Type B pancreatic cell (in vitro differentiated cells): ENCODE measurements around the gene CEP89. TPM values are rescaled to one million over a fixed set of nuclear protein-coding genes. Genes with fewer than 3 reads are reported as not detected.

ENCODE experiments used
- DNase-seq: peaks from one replicate; pipeline ENCODE4 v3.0.0; 2021; ENCODE audit warnings: mixed read lengths; ENCODE audit not compliant: unreplicated experiment; ENCODE audit errors: extremely low spot score
- H3K27ac Mint-ChIP-seq: 2 replicates; pipeline ENCODE4 v1.8.0; 2021; ENCODE audit warnings: mild to moderate bottlenecking, mixed read lengths
- H3K27me3 Mint-ChIP-seq: 2 replicates; pipeline ENCODE4 v1.8.0; 2021; ENCODE audit warnings: mixed read lengths
- H3K36me3 Mint-ChIP-seq: 2 replicates; pipeline ENCODE4 v1.8.0; 2021; ENCODE audit warnings: mixed read lengths
- H3K4me1 Mint-ChIP-seq: one replicate; pipeline ENCODE4 v1.8.0; 2021; ENCODE audit warnings: mixed read lengths; ENCODE audit not compliant: unreplicated experiment
- H3K4me3 Mint-ChIP-seq: 2 replicates; pipeline ENCODE4 v1.8.0; 2021; ENCODE audit warnings: mild to moderate bottlenecking, mixed read lengths
- H3K9me3 Mint-ChIP-seq: 2 replicates; pipeline ENCODE4 v1.8.0; 2021; ENCODE audit warnings: mixed read lengths
- CTCF ChIP-seq: fragments of 200-600 bp; sonication (generic); conservative IDR thresholded peaks from 2 replicates; pipeline ENCODE4 v1.5.0; 2021; ENCODE audit warnings: antibody characterized with exemption, mild to moderate bottlenecking
- total RNA-seq: library from RNA; stranded (reverse); gene quantifications from 2 replicates; pipeline ENCODE4 v1.2.1, GENCODE V29; 2021; ENCODE audit warnings: low replicate concordance

CEP89 gene
- total RNA-seq, 1 donor from 2014 or later = 37.7 TPM

GRCh38 chr19:32928806-32929205, 43.0 kb downstream of the CEP89 start:
- TF ChIP-seq CTCF = no peak
- no peak overlapping the region for H3K4me3 Mint-ChIP-seq
- H3K27me3 Mint-ChIP-seq = no peaks in the 10 kb centered on the region
- no peak for DNase-seq
- peaks cover 38% of the 10 kb centered on the region for H3K36me3 Mint-ChIP-seq
- no peaks in the 10 kb centered on the region for H3K4me1 Mint-ChIP-seq
- H3K9me3 Mint-ChIP-seq = peaks cover 7% of the 10 kb centered on the region
- no peak overlapping the region for H3K27ac Mint-ChIP-seq

GRCh38 chr19:32924200-32924599, 47.6 kb downstream of the CEP89 start:
- no peak overlapping the region for H3K4me3 Mint-ChIP-seq
- H3K9me3 Mint-ChIP-seq = peaks cover 7% of the 10 kb centered on the region
- no peaks in the 10 kb centered on the region for H3K27me3 Mint-ChIP-seq
- no peak overlapping the region for H3K27ac Mint-ChIP-seq
- TF ChIP-seq CTCF = no peak
- no peaks in the 10 kb centered on the region for H3K4me1 Mint-ChIP-seq
- DNase-seq = no peak
- H3K36me3 Mint-ChIP-seq = peaks cover 20% of the 10 kb centered on the region

GRCh38 chr19:32921624-32922023, 50.1 kb downstream of the CEP89 start:
- Mint-ChIP-seq H3K4me3 (no peak overlapping the region), H3K4me1 (peaks cover 4% of the 10 kb centered on the region), H3K27me3 (no peaks in the 10 kb centered on the region), H3K36me3 (peaks cover 8% of the 10 kb centered on the region), H3K27ac (no peak overlapping the region), H3K9me3 (no peaks in the 10 kb centered on the region)
- DNase-seq = no peak
- TF ChIP-seq CTCF = no peak

- no peak overlapping the region for H3K27ac Mint-ChIP-seq
- TF ChIP-seq CTCF = no peak
Measured at GRCh38 chr19:32919365-32919764, 52.4 kb downstream of the CEP89 start.

GRCh38 chr19:32917616-32917996, 54.2 kb downstream of the CEP89 start:
- Mint-ChIP-seq H3K4me1 (peaks cover 4% of the 10 kb centered on the region), H3K9me3 (no peaks in the 10 kb centered on the region), H3K27ac (no peak overlapping the region), H3K27me3 (no peaks in the 10 kb centered on the region), H3K36me3 (peaks cover under 1% of the 10 kb centered on the region), H3K4me3 (no peak overlapping the region)
- DNase-seq = no peak
- TF ChIP-seq CTCF = no peak

More at GRCh38 chr19:32919365-32919764, 52.4 kb downstream of the CEP89 start:
- no peak overlapping the region for H3K4me3 Mint-ChIP-seq
- peaks cover 8% of the 10 kb centered on the region for H3K36me3 Mint-ChIP-seq
- DNase-seq = no peak
- peaks cover 4% of the 10 kb centered on the region for H3K4me1 Mint-ChIP-seq
- no peaks in the 10 kb centered on the region for H3K27me3 Mint-ChIP-seq
- no peaks in the 10 kb centered on the region for H3K9me3 Mint-ChIP-seq
